H9 (cell line): Measurements from ENCODE around the gene PRKAG2. TPM values are rescaled to one million over a fixed set of nuclear protein-coding genes. Genes with fewer than 3 reads are reported as not detected.

Experiments used
- DNase-seq: peaks from one replicate; pipeline ENCODE4 v3.0.0-alpha.2; 2017
- H2AFZ ChIP-seq: one replicate; pipeline ENCODE4 v1.6.1; 2013; ENCODE audit warnings: mild to moderate bottlenecking, low read length, control low read depth, moderate library complexity
- H2AK5ac ChIP-seq: 2 replicates; pipeline ENCODE4 v1.6.1; 2013; ENCODE audit warnings: low read length, control low read depth, mixed read lengths; ENCODE audit not compliant: insufficient read length
- H2BK120ac ChIP-seq: one replicate; pipeline ENCODE4 v1.6.1; 2013; ENCODE audit warnings: low read depth, mild to moderate bottlenecking, low read length, control low read depth, inconsistent platforms; ENCODE audit not compliant: poor library complexity, severe bottlenecking
- H2BK12ac ChIP-seq: 2 replicates; pipeline ENCODE4 v1.6.1; 2013; ENCODE audit warnings: low read length, control low read depth, mixed read lengths, low read depth; ENCODE audit not compliant: insufficient read length
- H2BK15ac ChIP-seq: 2 replicates; pipeline ENCODE4 v1.6.1; 2013; ENCODE audit warnings: low read depth, low read length, control low read depth
- H2BK20ac ChIP-seq: one replicate; pipeline ENCODE4 v1.6.1; 2013; ENCODE audit warnings: low read depth, mild to moderate bottlenecking, low read length, control low read depth, inconsistent platforms; ENCODE audit not compliant: poor library complexity, severe bottlenecking
- H2BK5ac ChIP-seq: 2 replicates; pipeline ENCODE4 v1.6.1; 2013; ENCODE audit warnings: low read length, control low read depth, mixed read lengths; ENCODE audit not compliant: insufficient read length
- H3K14ac ChIP-seq: 2 replicates; pipeline ENCODE4 v1.6.1; 2013; ENCODE audit warnings: low read length, control low read depth; ENCODE audit not compliant: insufficient read depth
- H3K18ac ChIP-seq: 2 replicates; pipeline ENCODE4 v1.6.1; 2013; ENCODE audit warnings: low read depth, mild to moderate bottlenecking, mixed read lengths, low read length, control low read depth; ENCODE audit not compliant: insufficient read length
- H3K23ac ChIP-seq: 2 replicates; pipeline ENCODE4 v1.6.1; 2013; ENCODE audit warnings: low read length, control low read depth, mixed read lengths, low read depth; ENCODE audit not compliant: insufficient read length
- H3K23me2 ChIP-seq: 2 replicates; pipeline ENCODE4 v1.6.1; 2013; ENCODE audit warnings: low read depth, mild to moderate bottlenecking, mixed read lengths, low read length, control low read depth; ENCODE audit not compliant: insufficient read length, poor library complexity, severe bottlenecking
- H3K27ac ChIP-seq: 2 replicates; pipeline ENCODE4 v1.5.1; 2013; ENCODE audit warnings: low read length, control low read depth, mixed read lengths, low read depth; ENCODE audit not compliant: insufficient read length
- H3K27me3 ChIP-seq: 2 replicates; pipeline ENCODE4 v1.6.1; 2013; ENCODE audit warnings: low read length, control low read depth, inconsistent platforms; ENCODE audit not compliant: insufficient read depth
- H3K4ac ChIP-seq: 2 replicates; pipeline ENCODE4 v1.6.1; 2013; ENCODE audit warnings: low read depth, mild to moderate bottlenecking, control low read depth, inconsistent platforms, low read length, moderate library complexity
- H3K4me1 ChIP-seq: 2 replicates; pipeline ENCODE4 v1.6.1; 2013; ENCODE audit warnings: low read length, control low read depth, inconsistent platforms; ENCODE audit not compliant: insufficient read depth
- H3K4me2 ChIP-seq: 2 replicates; pipeline ENCODE4 v1.6.1; 2013; ENCODE audit warnings: low read length, control low read depth, mixed read lengths; ENCODE audit not compliant: insufficient read length, insufficient read depth
- H3K56ac ChIP-seq: 2 replicates; pipeline ENCODE4 v1.6.1; 2013; ENCODE audit warnings: low read depth, mild to moderate bottlenecking, mixed read lengths, low read length, control low read depth; ENCODE audit not compliant: insufficient read length
- H3K79me1 ChIP-seq: 2 replicates; pipeline ENCODE4 v1.6.1; 2013; ENCODE audit warnings: low read depth, mild to moderate bottlenecking, moderate library complexity, low read length, control low read depth, inconsistent platforms; ENCODE audit not compliant: insufficient read depth, poor library complexity, severe bottlenecking
- H3K79me2 ChIP-seq: 2 replicates; pipeline ENCODE4 v1.6.1; 2013; ENCODE audit warnings: low read length, control low read depth, inconsistent platforms; ENCODE audit not compliant: insufficient read depth
- H3K9ac ChIP-seq: 2 replicates; pipeline ENCODE4 v1.6.1; 2013; ENCODE audit warnings: low read length, control low read depth, mixed read lengths; ENCODE audit not compliant: insufficient read length; ENCODE audit errors: extremely low read depth
- H3K9me3 ChIP-seq: one replicate; pipeline ENCODE4 v1.6.1; 2013; ENCODE audit warnings: low read depth, low read length, inconsistent platforms; ENCODE audit not compliant: control insufficient read depth
- H3T11ph ChIP-seq: one replicate; pipeline ENCODE4 v1.6.1; 2013; ENCODE audit warnings: mild to moderate bottlenecking, low read length, control low read depth, inconsistent platforms
- H4K20me1 ChIP-seq: one replicate; pipeline ENCODE4 v1.6.1; 2013; ENCODE audit not compliant: control insufficient read depth, insufficient read length, insufficient read depth
- H4K5ac ChIP-seq: 2 replicates; pipeline ENCODE4 v1.6.1; 2013; ENCODE audit warnings: low read depth, mild to moderate bottlenecking, mixed read lengths, low read length, control low read depth; ENCODE audit not compliant: insufficient read length
- H4K8ac ChIP-seq: replicated peaks from 2 replicates; pipeline ENCODE4 v1.6.1; 2013; ENCODE audit warnings: low read length, control low read depth, mixed read lengths, low read depth; ENCODE audit not compliant: insufficient read length
- H4K91ac ChIP-seq: 2 replicates; pipeline ENCODE4 v1.6.1; 2013; ENCODE audit warnings: low read depth, mild to moderate bottlenecking, moderate library complexity, mixed read lengths, low read length, control low read depth; ENCODE audit not compliant: insufficient read length
- H3K27ac Mint-ChIP-seq, 3 experiments: 2 replicates in 2 of 3; 3 replicates in 1 of 3; pipeline ENCODE4 v1.8.0; 2020 to 2021; ENCODE audit warnings: mixed read lengths in 3 of 3, mild to moderate bottlenecking in 1 of 3, moderate library complexity in 1 of 3
- H3K27me3 Mint-ChIP-seq: 2 replicates; pipeline ENCODE4 v1.8.0; 2021; ENCODE audit warnings: low read depth, mild to moderate bottlenecking, moderate library complexity, mixed read lengths
- H3K36me3 Mint-ChIP-seq, 3 experiments: 2 replicates in 2 of 3; 3 replicates in 1 of 3; pipeline ENCODE4 v1.8.0; 2020 to 2021; ENCODE audit warnings: low read depth in 3 of 3, mixed read lengths in 3 of 3; ENCODE audit not compliant: insufficient read depth in 1 of 3
- H3K4me1 Mint-ChIP-seq, 2 experiments: 2 replicates each; pipeline ENCODE4 v1.8.0; 2020; ENCODE audit warnings: mixed read lengths in 2 of 2
- H3K4me3 Mint-ChIP-seq, 2 experiments: 2 replicates in 1 of 2; 3 replicates in 1 of 2; pipeline ENCODE4 v1.8.0; 2020 to 2021; ENCODE audit warnings: mild to moderate bottlenecking in 2 of 2, mixed read lengths in 2 of 2, moderate library complexity in 1 of 2
- H3K9me3 Mint-ChIP-seq, 2 experiments: 2 replicates in 1 of 2; 3 replicates in 1 of 2; pipeline ENCODE4 v1.8.0; 2020; ENCODE audit warnings: mild to moderate bottlenecking in 2 of 2, mixed read lengths in 2 of 2, moderate library complexity in 1 of 2
- WGBS: extraction: QIAGEN DNeasy Blood & Tissue Kit; methylation state at CpG from one replicate; pipeline ENCODE4 v1.1.7; 2013; ENCODE audit warnings: missing lambda C conversion rate, low lambda C conversion rate, mixed read lengths; ENCODE audit not compliant: insufficient read length; ENCODE audit errors: extremely low coverage; 5-methylcytosine and 5-hydroxymethylcytosine counted together
- total RNA-seq: library from RNA; stranded (reverse); gene quantifications from 2 replicates; pipeline ENCODE4 v1.2.1, GENCODE V29; 2021
- TF ChIP-seq, protein P1 (sequence below): fragments of 200-600 bp; sonication (generic); conservative IDR thresholded peaks from 3 replicates; pipeline ENCODE4 v1.8.0; 2021; ENCODE audit warnings: antibody characterized with exemption, mild to moderate bottlenecking

The PRKAG2 gene
- total RNA-seq, 1 experiment from 2014 or later = 11.8 TPM

DNA sequence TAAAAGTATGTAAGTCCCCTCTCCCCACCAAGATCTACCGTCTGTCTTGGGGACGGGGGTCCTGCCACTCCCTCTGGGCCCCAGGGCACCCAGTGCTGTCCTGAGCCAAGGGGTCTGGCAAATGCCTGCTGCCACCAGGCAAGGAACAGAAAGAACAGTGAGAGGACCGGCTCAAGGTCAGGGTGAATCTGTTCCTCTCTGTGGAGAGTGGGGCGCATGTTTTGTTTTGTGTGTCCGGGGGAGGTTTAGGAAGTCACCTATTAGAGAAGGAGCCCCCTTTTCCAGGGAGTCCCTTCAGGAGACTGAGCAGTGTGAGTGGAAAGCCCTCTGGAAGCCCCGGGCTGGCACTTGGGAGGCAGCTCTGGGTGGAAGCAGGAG lies 198.7 kb downstream of the PRKAG2 start:
- H3K23ac ChIP-seq = no peak overlapping the region
- H3K9me3 ChIP-seq = no peaks in the 10 kb centered on the region
- H3K9ac ChIP-seq = no peak overlapping the region
- H2BK5ac ChIP-seq = no peak overlapping the region
- H3K4me1 ChIP-seq = no peaks in the 10 kb centered on the region; the same call in 1 of the 2 replicates
- peak overlapping the region in 1 of 3 experiments; percentile 73; a peak in 2 of 7 replicates for H3K27ac Mint-ChIP-seq
- H3K4me3 Mint-ChIP-seq = no peak overlapping the region
- no peak overlapping the region for H4K8ac ChIP-seq
- no peak overlapping the region for H2AFZ ChIP-seq
- no peaks in the 10 kb centered on the region for H3K27me3 Mint-ChIP-seq
- no peaks in the 10 kb centered on the region for H4K20me1 ChIP-seq
- no peak overlapping the region for H3K4ac ChIP-seq
- no peak overlapping the region for H4K91ac ChIP-seq
- H2BK12ac ChIP-seq = no peak overlapping the region
- H4K5ac ChIP-seq = no peak overlapping the region
- H3K14ac ChIP-seq = no peak overlapping the region
- no peaks in the 10 kb centered on the region for H3K27me3 ChIP-seq
- TF ChIP-seq, protein P1, sequence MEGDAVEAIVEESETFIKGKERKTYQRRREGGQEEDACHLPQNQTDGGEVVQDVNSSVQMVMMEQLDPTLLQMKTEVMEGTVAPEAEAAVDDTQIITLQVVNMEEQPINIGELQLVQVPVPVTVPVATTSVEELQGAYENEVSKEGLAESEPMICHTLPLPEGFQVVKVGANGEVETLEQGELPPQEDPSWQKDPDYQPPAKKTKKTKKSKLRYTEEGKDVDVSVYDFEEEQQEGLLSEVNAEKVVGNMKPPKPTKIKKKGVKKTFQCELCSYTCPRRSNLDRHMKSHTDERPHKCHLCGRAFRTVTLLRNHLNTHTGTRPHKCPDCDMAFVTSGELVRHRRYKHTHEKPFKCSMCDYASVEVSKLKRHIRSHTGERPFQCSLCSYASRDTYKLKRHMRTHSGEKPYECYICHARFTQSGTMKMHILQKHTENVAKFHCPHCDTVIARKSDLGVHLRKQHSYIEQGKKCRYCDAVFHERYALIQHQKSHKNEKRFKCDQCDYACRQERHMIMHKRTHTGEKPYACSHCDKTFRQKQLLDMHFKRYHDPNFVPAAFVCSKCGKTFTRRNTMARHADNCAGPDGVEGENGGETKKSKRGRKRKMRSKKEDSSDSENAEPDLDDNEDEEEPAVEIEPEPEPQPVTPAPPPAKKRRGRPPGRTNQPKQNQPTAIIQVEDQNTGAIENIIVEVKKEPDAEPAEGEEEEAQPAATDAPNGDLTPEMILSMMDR = no peak
- no peak overlapping the region for H3K18ac ChIP-seq
- H3K23me2 ChIP-seq = no peaks in the 10 kb centered on the region
- no CpG with 5 or more reads among the region's 6 CpGs for WGBS
- no peaks in the 10 kb centered on the region; a peak in 1 of 7 replicates for H3K36me3 Mint-ChIP-seq
- no peak overlapping the region for H3K27ac ChIP-seq
- H3K56ac ChIP-seq = no peak overlapping the region
- no peaks in the 10 kb centered on the region for H3K79me2 ChIP-seq
- no peaks in the 10 kb centered on the region for H3K79me1 ChIP-seq
- no peaks in the 10 kb centered on the region for H3K9me3 Mint-ChIP-seq
- H2BK20ac ChIP-seq = no peak overlapping the region
- no peak for DNase-seq
- peaks cover 6 to 9% of the 10 kb centered on the region in 2 experiments; a peak in 3 of 4 replicates for H3K4me1 Mint-ChIP-seq
- H3K4me2 ChIP-seq = no peak overlapping the region
- H3T11ph ChIP-seq = no peak overlapping the region
- H2BK120ac ChIP-seq = no peak overlapping the region
- H2AK5ac ChIP-seq = no peak overlapping the region
- H2BK15ac ChIP-seq = no peak overlapping the region
